Suprapubic skin (tissue), 4 donors: ENCODE data around the gene TUBG1. TPM values are rescaled to one million over a fixed set of nuclear protein-coding genes. Genes with fewer than 3 reads are reported as not detected.

ENCODE experiments used
- DNase-seq, 2 donors: peaks; one replicate each; pipeline ENCODE4 v3.0.0-alpha.2; 2019; ENCODE audit warnings: low spot score in 2 of 2
- H3K27ac ChIP-seq: fragments of 200-600 bp; sonication (generic); one replicate; pipeline ENCODE4 v1.5.1; 2019
- H3K27me3 ChIP-seq: fragments of 200-600 bp; sonication (generic); one replicate; pipeline ENCODE4 v1.5.1; 2019
- H3K36me3 ChIP-seq: fragments of 200-600 bp; sonication (generic); one replicate; pipeline ENCODE4 v1.5.1; 2019
- H3K4me1 ChIP-seq: fragments of 200-600 bp; sonication (generic); one replicate; pipeline ENCODE4 v1.5.1; 2019
- H3K4me3 ChIP-seq: fragments of 200-600 bp; sonication (generic); one replicate; pipeline ENCODE4 v1.5.1; 2019; ENCODE audit warnings: mild to moderate bottlenecking
- H3K9me3 ChIP-seq: fragments of 200-600 bp; sonication (generic); one replicate; pipeline ENCODE4 v1.5.1; 2019
- CTCF ChIP-seq, 2 donors: fragments of 200-600 bp in 1 of 2; fragments of 450-650 bp in 1 of 2; sonication (generic) in 1 of 2; IDR thresholded peaks; one replicate each; pipeline ENCODE4 v1.5.1; 2016 to 2019; ENCODE audit warnings: antibody characterized with exemption in 2 of 2, mild to moderate bottlenecking in 1 of 2, moderate library complexity in 1 of 2
- EP300 ChIP-seq: sonication (generic); formaldehyde crosslinking; IDR thresholded peaks from one replicate; pipeline ENCODE4 v1.6.1; 2017; ENCODE audit warnings: antibody characterized with exemption
- POLR2A ChIP-seq, 2 donors: fragments of 450-650 bp; IDR thresholded peaks; one replicate each; pipeline ENCODE4 v1.6.1; 2017; ENCODE audit warnings: antibody characterized with exemption in 2 of 2, mild to moderate bottlenecking in 2 of 2, moderate library complexity in 2 of 2
- POLR2AphosphoS5 ChIP-seq, 3 donors: sonication (generic); formaldehyde crosslinking; IDR thresholded peaks; one replicate each; pipeline ENCODE4 v1.6.1; 2017; ENCODE audit warnings: antibody characterized with exemption in 3 of 3
- WGBS: methylation state at CpG from one replicate; pipeline ENCODE4 v1.1.5; 2018; 5-methylcytosine and 5-hydroxymethylcytosine counted together
- total RNA-seq, 4 donors: library from RNA; depleted of rRNA; stranded (reverse); fragments of >200 nt; gene quantifications; one replicate each; pipeline ENCODE4 v1.1.0, GENCODE V29; 2016

The TUBG1 gene
- total RNA-seq, 4 donors from 2014 or later = 28.6 to 55.3 (median 54.2) TPM

GRCh38 chr17:42651392-42651791 is 41.9 kb downstream of the TUBG1 start:
- DNase-seq = no peak
- Histone ChIP-seq H3K27me3 (no peaks in the 10 kb centered on the region), H3K27ac (no peak overlapping the region), H3K36me3 (no peaks in the 10 kb centered on the region), H3K4me1 (peaks cover 18% of the 10 kb centered on the region), H3K4me3 (no peak overlapping the region), H3K9me3 (no peaks in the 10 kb centered on the region)
- WGBS = 77% methylated on average over 4 of the region's 4 CpGs
- TF ChIP-seq EP300 = no peak
- no peak for TF ChIP-seq POLR2A (IDR thresholded peaks at IDR 0.05)
- TF ChIP-seq POLR2AphosphoS5 (IDR thresholded peaks at IDR 0.05) = no peak
- TF ChIP-seq CTCF (IDR thresholded peaks at IDR 0.05) = no peak

- DNase-seq = peak in 1 of 2 donors; percentile 77
- WGBS = 15% methylated on average over 32 of the region's 42 CpGs
- H3K27me3 ChIP-seq = no peaks in the 10 kb centered on the region
- no peaks in the 10 kb centered on the region for H3K36me3 ChIP-seq
- peaks cover 18% of the 10 kb centered on the region for H3K4me1 ChIP-seq
- no peaks in the 10 kb centered on the region for H3K9me3 ChIP-seq
- H3K4me3 ChIP-seq = peak overlapping the region; percentile 41
- TF ChIP-seq CTCF (IDR thresholded peaks at IDR 0.05) = no peak
- TF ChIP-seq POLR2A (IDR thresholded peaks at IDR 0.05) = no peak
- TF ChIP-seq EP300 = no peak
- no peak for TF ChIP-seq POLR2AphosphoS5 (IDR thresholded peaks at IDR 0.05)
- peak overlapping the region; percentile 64 for H3K27ac ChIP-seq
These were observed 44.0 kb downstream of the TUBG1 start for GRCh38 chr17:42653179-42654124.

GRCh38 chr17:42655528-42655927 is 46.0 kb downstream of the TUBG1 start:
- H3K27ac ChIP-seq = no peak overlapping the region

GRCh38 chr17:42657824-42658588 is 48.5 kb downstream of the TUBG1 start:
- no peak for DNase-seq
- Histone ChIP-seq H3K27me3 (no peaks in the 10 kb centered on the region), H3K27ac (no peak overlapping the region)

More at GRCh38 chr17:42655528-42655927, 46.0 kb downstream of the TUBG1 start:
- Histone ChIP-seq H3K9me3 (no peaks in the 10 kb centered on the region), H3K36me3 (no peaks in the 10 kb centered on the region), H3K27me3 (no peaks in the 10 kb centered on the region), H3K4me3 (no peak overlapping the region), H3K4me1 (peaks cover 31% of the 10 kb centered on the region)
- DNase-seq = no peak
- 84% methylated on average over 2 of the region's 2 CpGs for WGBS
- TF ChIP-seq CTCF (IDR thresholded peaks at IDR 0.05) = no peak
- no peak for TF ChIP-seq POLR2A (IDR thresholded peaks at IDR 0.05)
- no peak for TF ChIP-seq POLR2AphosphoS5 (IDR thresholded peaks at IDR 0.05)
- no peak for TF ChIP-seq EP300

More at GRCh38 chr17:42657824-42658588, 48.5 kb downstream of the TUBG1 start:
- Histone ChIP-seq H3K4me1 (peaks cover 42% of the 10 kb centered on the region), H3K36me3 (peaks cover 3% of the 10 kb centered on the region), H3K4me3 (no peak overlapping the region), H3K9me3 (no peaks in the 10 kb centered on the region)
- TF ChIP-seq POLR2AphosphoS5 (IDR thresholded peaks at IDR 0.05) = no peak
- no peak for TF ChIP-seq POLR2A (IDR thresholded peaks at IDR 0.05)
- TF ChIP-seq EP300 = no peak
- no peak for TF ChIP-seq CTCF (IDR thresholded peaks at IDR 0.05)
- 90% methylated on average over 9 of the region's 9 CpGs for WGBS
